ENCODE data around the gene CACYBP. TPM values are rescaled to one million over a fixed set of nuclear protein-coding genes. Genes with fewer than 3 reads are reported as not detected.

The CACYBP gene
- total RNA-seq, 1 donor from 2014 or later: 156 TPM

GRCh38 chr1:175003521-175003920, 3.8 kb downstream of the CACYBP start:
- H3K4me3 ChIP-seq (ENCODE audit: low read depth, low read length): no peak overlapping the region
- no peak for DNase-seq (ENCODE audit: low read depth)
- TF ChIP-seq CTCF (conservative IDR thresholded peaks at IDR 0.05; ENCODE audit: low read depth, low read length): no peak

- no peak for DNase-seq (ENCODE audit: low read depth)
Observed at GRCh38 chr1:175005085-175005783, 5.5 kb downstream of the CACYBP start.

GRCh38 chr1:175009532-175009931, 9.8 kb downstream of the CACYBP start:
- DNase-seq (ENCODE audit: low read depth): no peak
- TF ChIP-seq CTCF (conservative IDR thresholded peaks at IDR 0.05; ENCODE audit: low read depth, low read length): no peak
- no peak overlapping the region for H3K4me3 ChIP-seq (ENCODE audit: low read depth, low read length)

More at GRCh38 chr1:175005085-175005783, 5.5 kb downstream of the CACYBP start:
- TF ChIP-seq CTCF (conservative IDR thresholded peaks at IDR 0.05; ENCODE audit: low read depth, low read length): no peak
- H3K4me3 ChIP-seq (ENCODE audit: low read depth, low read length): no peak overlapping the region

- TF ChIP-seq CTCF (conservative IDR thresholded peaks at IDR 0.05; ENCODE audit: low read depth, low read length): no peak
- no peak for DNase-seq (ENCODE audit: low read depth)
- H3K4me3 ChIP-seq (ENCODE audit: low read depth, low read length): no peak overlapping the region
Observed at GRCh38 chr1:175013445-175013844, 13.7 kb downstream of the CACYBP start.

- DNase-seq (ENCODE audit: low read depth): no peak
- TF ChIP-seq CTCF (conservative IDR thresholded peaks at IDR 0.05; ENCODE audit: low read depth, low read length): no peak
- H3K4me3 ChIP-seq (ENCODE audit: low read depth, low read length): no peak overlapping the region
Observed at GRCh38 chr1:175015243-175015642, 15.5 kb downstream of the CACYBP start.

GRCh38 chr1:175019524-175019923, 19.8 kb downstream of the CACYBP start:
- TF ChIP-seq CTCF (conservative IDR thresholded peaks at IDR 0.05; ENCODE audit: low read depth, low read length): no peak
- no peak for DNase-seq (ENCODE audit: low read depth)
- no peak overlapping the region for H3K4me3 ChIP-seq (ENCODE audit: low read depth, low read length)

Measured in epithelial cell of proximal tubule (primary cell).